SHP77 treated with DMSO at 0.1 percent for 48 hours (cell line): ENCODE data around the gene OST4.
"Not testable (repeated sequence)": the region's sequence is repeated elsewhere in the genome, so short reads cannot be mapped to it uniquely, and the experiment has no call there.

Experiments
- DNase-seq: peaks from one replicate; lab custom pipeline; 2025; lab: John Stamatoyannopoulos, UW

OST4 gene

GRCh38 chr2:27071277-27071989 is at the start of gene OST4:
Gene OST4, minus strand, starts transcription at chr2:27071654.
- peak; percentile 48 for DNase-seq

GRCh38 chr2:27119330-27119670 is 47.8 kb upstream of the OST4 start:
- not testable (repeated sequence) for DNase-seq

GRCh38 chr2:27118525-27119329 is 47.3 kb upstream of the OST4 start, which contains the start of gene CGREF1:
Gene CGREF1, minus strand, starts transcription at chr2:27119128. Its CDS starts 14,762 bp downstream, at chr2:27104366.
- no peak for DNase-seq

GRCh38 chr2:27117995-27118524 is 46.6 kb upstream of the OST4 start:
- no peak for DNase-seq

- no peak for DNase-seq
These were observed 44.1 kb upstream of the OST4 start for GRCh38 chr2:27115519-27115918.

GRCh38 chr2:27111392-27112078 is 40.1 kb upstream of the OST4 start:
- DNase-seq, result not testable (repeated sequence)

- DNase-seq, result not testable (repeated sequence)
These were observed 39.3 kb upstream of the OST4 start for GRCh38 chr2:27110603-27111352.

- DNase-seq, result no peak
These were observed 37.6 kb upstream of the OST4 start for GRCh38 chr2:27109083-27109482.

- DNase-seq, result no peak
These were observed 36.8 kb upstream of the OST4 start for GRCh38 chr2:27108221-27108620.

- no peak for DNase-seq
These were observed 34.5 kb upstream of the OST4 start for GRCh38 chr2:27105981-27106380.

- DNase-seq, result no peak
These were observed 30.9 kb upstream of the OST4 start for GRCh38 chr2:27102329-27102728.

GRCh38 chr2:27100036-27100435 is 28.6 kb upstream of the OST4 start:
- DNase-seq, result no peak

GRCh38 chr2:27099334-27099955 is 28.0 kb upstream of the OST4 start:
- DNase-seq, result no peak

GRCh38 chr2:27097341-27097740 is 25.9 kb upstream of the OST4 start:
- no peak for DNase-seq

- no peak for DNase-seq
These were observed 25.4 kb upstream of the OST4 start for GRCh38 chr2:27096748-27097297.

GRCh38 chr2:27095745-27096651 is 24.5 kb upstream of the OST4 start:
- peak; percentile 4 for DNase-seq

- no peak for DNase-seq
These were observed 23.9 kb upstream of the OST4 start for GRCh38 chr2:27095427-27095744.

- DNase-seq, result no peak
These were observed 23.0 kb upstream of the OST4 start for GRCh38 chr2:27094353-27094984.
